GM19351 (cell line): Measurements from ENCODE around the gene GPHN.

ENCODE experiments used
- ATAC-seq: cut with Tn5 transposase; IDR thresholded peaks from one replicate; pipeline ENCODE4 v1.9.1; 2021; ENCODE audit warnings: mild to moderate bottlenecking, moderate library complexity; ENCODE audit not compliant: unreplicated experiment

The GPHN gene

DNA sequence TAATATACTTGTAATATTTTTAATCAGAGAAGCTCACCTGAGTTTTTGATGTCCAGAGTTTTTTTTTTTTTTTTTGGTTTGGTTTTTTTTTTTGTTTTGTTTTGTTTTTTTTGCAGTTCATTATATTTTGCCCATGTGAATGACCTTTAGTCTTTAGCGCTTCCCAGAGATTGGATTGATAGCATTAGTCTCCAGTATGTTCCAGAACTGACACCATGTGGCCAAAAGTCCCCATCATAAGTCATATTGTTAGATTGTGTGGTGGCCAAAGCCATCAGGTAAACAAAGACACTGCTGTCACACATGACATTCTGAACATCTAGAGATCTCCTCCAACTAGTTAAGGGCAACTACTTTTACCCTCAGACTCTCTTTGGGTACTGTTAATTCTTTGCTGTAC lies 408.5 kb downstream of the GPHN start:
- no peak for ATAC-seq

DNA sequence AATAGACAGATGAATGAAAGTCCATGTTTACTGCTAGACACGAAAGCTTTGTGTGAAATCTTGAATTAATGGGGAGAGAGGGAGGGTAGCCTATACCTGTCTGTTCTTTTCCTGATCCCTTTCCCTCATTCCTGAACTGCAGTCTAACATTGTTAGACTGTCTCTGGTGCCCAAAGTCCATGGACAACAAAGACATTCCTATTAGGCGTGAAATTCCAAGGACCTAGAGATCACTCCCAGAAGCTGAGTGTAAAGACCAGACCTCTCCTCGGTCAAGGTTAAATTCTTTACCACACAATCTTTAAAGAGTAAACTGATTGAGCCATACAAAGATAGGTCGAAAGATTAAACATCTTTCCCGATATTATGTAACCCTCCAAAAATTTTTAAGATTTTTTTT lies 410.6 kb downstream of the GPHN start:
- ATAC-seq = no peak

DNA sequence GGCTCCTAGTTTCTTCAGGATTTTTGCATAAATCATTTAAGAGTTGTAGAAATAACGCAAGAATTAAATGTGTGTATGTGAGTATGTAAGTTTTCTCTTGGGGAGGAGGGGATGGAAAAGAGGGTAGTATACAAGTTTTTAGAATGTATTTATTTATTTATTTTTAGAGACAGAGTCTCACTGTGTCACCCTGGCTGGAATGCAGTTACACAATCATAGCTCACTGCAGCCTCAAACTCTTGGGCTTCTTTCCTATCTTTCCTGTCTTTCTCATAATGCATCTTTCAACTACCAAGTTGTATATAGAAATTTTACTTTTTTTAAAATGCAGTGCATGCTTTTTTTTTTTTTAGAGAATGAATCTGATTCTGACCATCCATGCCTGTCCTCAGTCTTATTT lies 412.2 kb downstream of the GPHN start:
- no peak for ATAC-seq

DNA sequence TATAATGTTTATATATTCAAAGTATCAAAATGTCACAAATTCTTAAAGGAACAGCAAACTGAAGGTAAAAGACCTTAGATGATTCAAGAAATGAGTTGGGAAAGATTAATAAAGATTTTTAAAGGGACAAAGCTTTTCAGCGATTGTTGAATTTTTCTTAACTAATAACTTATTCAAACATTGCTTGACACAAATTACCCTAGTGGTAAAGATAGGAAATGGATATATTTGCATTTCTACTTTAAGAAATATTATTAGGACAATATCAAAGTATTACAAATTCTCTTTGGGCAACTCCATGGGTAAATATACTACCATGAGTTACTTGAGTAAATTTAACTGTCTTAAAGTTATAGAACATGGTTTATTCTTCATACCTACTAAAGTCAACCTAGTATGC lies 415.3 kb downstream of the GPHN start:
- ATAC-seq = no peak

DNA sequence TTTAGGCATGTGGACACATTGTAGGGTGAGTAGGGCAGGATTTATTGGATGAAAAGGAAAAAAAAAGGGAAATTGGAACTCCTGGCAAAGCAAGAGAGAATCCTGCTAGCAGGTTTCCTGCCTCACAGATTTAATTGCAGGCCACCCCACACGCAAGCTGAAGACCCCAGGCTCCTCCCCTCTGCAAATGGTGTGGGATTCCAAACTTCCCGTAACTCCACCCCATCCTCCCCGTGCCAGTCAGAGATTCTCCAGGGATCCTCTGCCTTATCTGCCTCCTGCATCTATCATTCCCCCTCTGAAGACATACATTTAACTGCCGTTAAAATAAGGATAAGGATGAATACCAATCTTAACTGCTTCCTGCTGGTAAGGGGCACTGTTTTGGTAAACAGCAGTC lies 431.5 kb downstream of the GPHN start:
- ATAC-seq = no peak

DNA sequence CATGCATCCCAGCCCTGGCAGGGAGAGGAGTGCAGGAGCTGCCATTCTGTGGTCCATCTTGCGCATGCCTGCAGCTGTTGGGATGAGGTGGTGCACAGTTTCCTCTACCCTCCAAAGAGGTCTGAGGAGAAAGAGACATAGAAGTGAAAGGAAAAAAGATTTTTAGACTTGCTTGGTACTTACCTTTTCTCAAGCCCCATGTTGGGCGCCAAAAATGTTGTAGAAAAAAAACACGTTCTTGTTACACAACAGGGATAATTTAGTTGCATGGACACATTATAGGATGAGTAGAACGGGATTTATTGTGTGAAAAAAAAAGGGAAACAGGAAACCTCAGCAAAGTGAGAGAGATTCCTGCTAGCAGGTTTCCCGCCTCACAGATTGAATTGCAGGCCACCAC lies 436.9 kb downstream of the GPHN start:
- ATAC-seq = no peak

DNA sequence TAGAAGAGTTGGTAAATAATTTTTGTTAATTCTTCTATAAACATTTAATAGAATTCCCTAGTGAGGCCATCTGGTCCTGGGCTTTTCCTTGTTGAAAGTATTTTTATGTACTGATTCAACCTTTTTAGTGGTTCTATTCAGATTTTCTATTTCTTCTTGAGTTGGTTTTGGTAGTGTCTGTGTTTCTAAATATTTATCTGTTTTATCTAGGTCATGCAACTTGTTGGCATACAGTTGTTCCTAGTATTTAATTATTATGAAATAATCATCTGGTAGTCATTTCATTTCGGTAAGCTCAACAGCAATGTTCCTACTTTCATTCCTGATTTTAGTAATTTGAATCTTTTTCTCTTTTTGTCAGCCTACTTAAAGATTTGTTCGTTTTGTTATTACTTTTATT lies 447.2 kb downstream of the GPHN start:
- ATAC-seq = no peak

DNA sequence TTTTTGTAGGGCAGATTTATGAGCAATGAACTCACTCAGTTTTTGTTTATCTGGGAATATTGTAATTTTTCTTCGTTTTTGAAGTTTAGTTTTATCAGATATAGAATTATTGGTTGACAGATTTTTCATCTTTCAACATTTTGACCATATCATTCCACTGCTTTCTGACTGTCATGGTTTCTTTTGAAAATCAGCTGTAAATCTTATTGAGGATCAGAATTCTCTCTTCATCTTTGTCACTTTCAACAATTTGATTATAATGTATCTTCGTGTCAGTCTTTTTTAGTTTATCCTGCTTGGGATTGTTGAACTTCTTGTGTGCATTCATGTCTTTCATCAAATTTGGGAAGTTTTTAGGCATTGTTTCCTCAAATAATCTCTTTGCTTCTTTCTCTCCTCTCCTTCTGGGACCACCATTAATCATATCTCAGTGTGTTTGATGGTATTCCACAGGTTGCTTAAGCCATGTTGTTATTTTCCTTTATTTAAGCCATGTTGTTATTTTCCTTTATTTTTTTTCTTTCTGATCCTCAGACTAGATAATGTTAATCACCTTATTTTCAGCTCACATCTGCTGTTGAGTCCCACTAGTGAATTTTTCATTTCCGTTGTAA lies 451.6 kb downstream of the GPHN start:
- ATAC-seq = no peak

DNA sequence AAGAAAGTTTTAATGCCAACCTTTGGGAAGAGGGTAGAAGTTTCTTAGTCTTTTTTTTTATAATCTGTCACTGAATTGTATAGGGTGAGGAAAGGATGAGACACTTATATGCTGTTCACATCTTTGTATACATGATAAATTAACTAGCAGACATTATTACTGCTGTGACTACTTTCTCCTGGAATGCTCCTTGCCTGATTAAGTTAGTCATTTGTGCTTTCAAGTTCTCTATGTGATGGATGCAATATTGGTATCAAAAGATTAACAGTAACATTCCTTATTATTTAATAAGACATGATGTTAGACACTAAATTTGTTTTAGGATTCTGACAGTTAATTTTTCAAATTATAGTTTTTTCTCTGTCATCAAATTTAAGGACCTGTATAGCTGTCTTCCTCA lies 457.9 kb downstream of the GPHN start:
- ATAC-seq = no peak

DNA sequence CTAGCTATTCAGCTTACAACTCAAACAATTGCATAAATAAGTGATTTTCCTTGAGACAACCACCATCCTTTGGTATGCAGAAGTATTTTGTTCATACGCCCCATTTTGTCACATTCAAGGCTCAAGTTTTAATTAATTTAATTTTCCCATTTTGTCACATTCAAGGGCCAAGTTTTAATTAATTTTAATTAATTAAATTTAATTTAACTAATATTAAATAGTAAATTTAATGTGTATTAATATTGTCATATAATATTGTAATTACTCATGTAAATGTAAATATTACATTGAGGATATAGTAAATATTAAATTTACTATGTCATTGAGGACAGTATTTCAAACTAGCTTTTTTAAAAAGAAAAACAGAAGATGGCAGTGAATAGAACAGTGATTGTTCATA lies 464.5 kb downstream of the GPHN start:
- no peak for ATAC-seq

DNA sequence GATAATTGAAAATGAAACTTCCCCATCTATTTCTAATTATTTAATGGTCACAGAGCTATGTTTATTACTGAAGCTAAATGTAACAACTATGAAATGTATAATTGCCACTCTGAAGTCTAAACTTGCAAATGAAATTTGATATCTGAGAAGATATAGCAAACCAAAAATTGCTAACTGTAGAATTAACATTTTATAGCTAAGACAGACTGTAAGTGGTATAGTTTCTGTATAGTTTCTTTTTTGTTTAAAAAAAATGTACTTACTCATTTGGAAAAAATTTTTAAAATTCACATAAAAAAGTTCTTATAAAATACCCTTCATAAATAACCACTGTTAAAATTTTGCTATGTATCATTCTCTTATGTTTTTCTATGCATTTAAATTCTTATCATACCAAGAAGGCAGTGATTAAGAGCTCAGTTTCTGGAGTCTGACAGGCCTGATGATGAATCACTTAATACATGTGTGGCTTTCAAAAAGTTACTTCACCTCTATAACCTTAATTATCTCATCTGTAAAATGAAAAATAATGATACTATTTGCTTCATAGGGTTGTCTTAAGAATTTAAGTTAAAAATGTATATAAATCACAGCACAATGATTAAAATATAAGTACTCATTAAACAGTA lies 466.6 kb downstream of the GPHN start:
- no peak for ATAC-seq

DNA sequence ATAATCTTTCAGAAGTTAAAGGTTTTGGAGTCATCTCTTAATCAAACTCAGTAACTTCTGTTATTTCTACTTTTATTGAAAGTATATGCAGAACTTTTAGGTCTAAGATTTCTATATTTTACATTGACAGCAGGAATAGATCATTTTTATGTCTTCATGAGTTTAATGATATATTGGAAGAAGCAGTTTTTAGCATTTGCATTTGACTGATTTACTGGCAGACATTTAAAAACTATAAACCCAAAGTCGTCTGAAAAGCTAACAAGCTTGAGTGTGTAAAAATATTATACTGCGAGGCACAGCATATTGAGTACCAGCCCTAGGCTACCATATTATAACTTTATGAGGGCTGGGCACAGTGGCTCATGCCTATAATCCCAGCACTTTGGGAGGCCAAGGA lies 467.3 kb downstream of the GPHN start:
- no peak for ATAC-seq

DNA sequence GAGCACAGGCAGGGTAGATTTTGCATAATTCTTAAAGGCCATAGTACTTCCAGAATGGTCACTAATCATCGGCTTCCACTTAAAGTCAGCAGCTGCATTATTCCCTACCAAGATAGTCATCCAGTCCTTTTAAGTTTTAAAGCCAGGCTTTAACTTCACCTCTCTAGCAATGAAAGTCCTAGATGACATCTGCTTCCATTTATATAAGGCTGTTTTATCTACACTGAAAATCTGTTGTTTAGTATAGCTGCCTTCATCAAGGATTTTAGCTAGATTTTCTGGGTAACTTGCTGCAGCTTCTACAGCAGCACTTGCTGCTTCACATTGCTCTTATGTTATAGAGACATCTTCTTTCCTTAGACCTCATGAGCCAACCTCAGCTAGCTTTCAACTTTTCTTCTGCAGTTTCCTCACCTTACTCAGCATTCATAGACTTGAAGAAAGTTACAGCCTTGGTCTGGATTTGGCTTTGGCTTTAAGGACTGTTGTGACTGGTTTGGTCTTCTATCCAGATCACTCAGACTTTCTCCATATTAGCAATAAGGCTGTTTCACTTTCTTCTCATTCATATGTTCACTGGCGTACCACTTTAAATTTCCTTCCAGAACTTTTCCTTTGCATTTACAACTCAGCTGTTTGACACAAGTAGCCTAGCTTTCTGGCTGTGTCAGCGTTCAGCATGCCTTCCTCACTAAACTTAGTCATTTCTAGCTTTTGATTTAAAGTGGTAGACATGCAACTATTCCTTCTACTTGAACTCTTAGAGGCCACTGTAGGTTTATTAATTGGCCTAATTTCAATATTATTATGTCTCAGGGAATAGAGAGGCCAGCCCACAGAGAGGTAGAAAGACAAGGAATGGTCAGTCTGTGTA lies 471.4 kb downstream of the GPHN start:
- peak; percentile 43 for ATAC-seq

DNA sequence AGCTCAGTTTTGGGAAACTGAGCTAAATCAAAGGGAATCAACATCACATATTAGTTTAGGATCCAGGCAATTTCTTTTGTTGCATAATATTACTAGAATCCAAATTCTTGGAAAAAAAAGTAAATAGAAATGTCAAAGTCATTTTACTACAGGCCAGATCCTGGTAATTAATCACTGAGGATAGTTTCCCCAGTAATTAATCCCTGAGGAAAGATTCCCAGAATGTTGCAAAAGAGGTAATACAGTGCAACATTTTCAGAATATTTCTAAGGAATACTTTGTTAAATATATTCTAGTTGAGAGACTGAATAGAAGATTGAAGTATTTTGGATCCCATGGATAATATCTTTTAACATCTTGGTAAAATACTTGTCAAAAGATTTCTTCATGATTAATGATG lies 474.3 kb downstream of the GPHN start:
- no peak for ATAC-seq

DNA sequence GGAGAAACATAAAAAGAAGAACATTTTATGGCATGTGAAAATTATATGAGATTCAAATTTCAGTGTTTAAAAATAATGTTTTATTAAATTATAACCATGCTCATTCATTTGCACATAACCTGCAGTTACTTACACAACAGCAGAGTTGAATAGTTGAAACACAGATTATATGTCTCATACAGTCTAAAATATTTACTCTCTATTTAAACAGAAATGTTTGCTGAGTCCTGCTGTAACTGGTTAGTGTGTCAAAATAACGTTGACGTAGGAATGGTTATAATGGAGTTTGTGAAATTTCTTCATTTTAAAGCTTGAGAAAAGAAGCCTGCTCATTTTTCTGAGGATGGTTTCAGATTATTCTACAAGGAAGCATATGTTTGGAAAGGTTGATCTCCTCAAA lies 484.8 kb downstream of the GPHN start:
- ATAC-seq = no peak

DNA sequence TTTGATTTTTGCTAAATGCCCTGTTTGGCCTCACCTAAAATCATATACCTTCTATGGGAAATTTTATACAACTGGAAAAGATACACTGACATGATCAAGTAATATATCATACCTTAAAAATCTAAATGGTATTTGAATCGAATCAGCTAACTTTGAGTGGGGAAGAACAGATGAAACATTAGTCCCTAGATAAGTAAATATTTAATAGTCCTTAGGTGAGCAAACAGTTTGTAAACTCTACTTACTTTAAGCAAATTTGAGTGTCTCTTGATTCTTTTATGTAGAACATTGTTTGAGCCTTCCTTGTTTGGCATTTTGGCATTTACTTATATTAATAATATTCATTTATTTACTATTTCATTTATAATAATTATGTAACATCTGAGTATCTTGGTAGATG lies 485.6 kb downstream of the GPHN start:
- ATAC-seq = no peak

DNA sequence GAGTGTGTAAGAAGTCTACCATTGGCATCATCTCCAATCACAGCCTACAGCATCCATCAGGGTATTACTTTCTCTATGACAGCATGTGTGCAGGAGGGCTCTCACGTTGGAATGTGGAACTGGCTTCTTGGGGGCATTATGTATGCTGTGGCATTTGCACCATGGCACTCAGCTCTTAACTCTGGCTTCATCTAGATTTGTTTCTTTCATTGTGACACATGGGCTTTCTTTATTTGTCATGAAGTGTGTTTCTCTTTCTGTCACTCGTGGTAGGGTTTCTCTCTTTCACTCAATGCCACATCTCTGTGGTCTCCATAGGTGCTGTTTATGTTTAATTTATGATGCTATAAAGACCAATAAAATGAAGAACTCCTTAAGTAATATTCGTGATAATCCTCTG lies 490.1 kb downstream of the GPHN start:
- ATAC-seq = no peak

DNA sequence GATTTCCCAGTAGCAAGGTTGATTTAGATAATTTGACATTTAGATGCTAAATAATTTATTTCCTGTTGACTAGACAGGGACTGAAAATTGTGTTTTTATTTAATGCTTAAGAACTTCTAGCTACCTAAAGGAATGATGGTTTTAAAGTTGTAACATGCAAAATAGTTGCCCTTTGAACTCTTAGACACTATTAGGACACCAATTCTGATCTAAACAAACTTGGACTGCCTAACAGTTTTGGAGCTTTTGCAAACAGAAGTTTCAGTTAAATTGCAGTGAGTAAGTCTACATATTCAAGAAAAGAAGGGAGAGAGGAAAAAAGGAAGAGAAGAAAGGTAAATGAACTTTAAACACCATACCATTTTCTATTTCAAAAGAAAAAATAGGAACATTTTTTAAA lies 492.0 kb downstream of the GPHN start:
- ATAC-seq = no peak

DNA sequence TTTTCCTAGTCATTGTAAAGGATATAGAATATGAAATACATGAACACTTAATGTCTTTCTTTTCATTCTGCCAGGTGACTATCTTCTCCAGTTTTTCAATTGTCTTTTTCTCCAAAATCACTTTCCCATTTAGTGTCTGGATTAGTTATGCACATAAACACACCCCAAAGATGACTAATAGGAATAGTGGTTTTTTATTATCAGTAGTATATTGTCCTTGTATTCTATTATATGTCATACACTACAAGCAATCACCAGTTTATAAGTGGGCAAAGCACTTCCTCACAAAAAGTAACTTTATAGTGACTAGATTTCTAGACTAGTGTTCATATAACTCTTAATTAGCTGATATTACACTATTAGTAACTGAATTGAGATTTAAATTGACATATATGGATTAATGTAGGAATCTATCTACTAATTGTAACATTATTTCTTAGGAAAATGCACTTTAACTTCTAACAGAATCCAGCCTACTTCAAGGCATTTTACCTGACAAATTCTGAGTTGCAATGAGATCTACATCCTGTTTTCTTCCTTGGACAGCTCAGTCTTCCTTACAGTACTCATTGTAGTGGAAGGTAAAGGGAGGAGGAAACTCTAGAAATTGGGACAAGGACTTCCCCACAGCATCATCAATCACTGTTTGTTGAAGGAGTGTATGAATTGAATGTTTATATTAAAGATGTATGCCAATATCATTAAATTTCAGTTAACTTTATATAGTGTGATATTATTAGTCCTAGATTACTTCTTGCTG lies 495.2 kb downstream of the GPHN start:
- ATAC-seq = no peak

DNA sequence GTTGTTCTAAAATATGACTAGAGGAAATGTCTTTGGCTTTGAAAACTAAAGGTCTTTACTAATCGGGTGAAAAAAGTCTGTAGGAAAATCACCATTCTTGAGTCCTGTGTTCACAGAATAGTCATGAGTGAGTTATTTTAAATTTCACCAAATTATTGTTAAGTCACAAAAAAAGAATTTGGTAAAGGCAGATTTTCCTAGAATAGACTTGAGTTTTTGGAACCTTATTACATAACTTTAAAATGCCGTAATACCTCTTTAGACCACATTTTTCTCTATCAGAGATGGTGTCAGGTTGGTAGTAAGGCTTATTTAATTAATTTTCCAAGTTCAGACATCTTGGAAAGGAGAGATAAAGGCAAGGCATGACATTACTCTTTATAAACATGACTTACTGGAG lies 496.6 kb downstream of the GPHN start:
- no peak for ATAC-seq

DNA sequence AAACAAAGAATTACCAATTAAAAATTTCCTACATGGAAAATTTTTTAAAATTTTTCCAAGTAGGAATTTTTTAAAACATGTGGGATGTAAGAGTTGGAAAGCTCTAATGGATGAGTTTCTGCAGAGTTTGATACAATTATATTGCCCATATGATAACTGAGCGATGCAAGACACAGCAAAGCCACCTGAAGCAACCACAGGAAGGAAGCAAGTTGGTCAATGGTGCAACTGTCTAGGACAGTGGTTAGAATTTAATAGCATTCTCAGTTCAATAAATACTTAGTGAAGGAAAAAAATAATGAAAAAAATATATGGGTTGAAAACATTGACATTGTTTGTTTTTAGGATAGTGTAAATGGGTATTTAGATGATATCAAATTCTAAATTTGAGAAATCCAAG lies 502.7 kb downstream of the GPHN start:
- ATAC-seq = no peak

DNA sequence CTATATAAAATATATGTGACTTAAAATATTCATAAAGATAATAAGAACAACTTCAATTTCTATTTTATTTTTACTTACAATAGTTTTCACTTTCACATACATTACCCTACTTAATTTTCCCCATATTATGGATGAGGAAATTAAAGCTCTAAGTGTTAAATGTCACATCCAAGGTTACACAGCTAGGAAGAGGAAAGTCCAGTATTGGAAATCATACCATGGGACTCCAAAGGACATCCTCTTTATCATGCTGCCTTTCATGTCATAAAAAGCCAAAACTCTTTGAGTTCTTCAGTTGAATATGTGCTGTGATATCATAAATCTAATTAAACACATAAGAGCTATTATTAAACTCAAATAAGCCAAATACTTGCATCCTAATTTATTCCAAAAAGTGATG lies 508.9 kb downstream of the GPHN start:
- no peak for ATAC-seq
